HUES48 (cell line): ENCODE data around the gene STRA8.

ENCODE experiments used
- H3K27ac ChIP-seq: one replicate; pipeline ENCODE4 v1.7.0; 2013; ENCODE audit warnings: low read depth, low read length, inconsistent platforms
- H3K27me3 ChIP-seq: 2 replicates; pipeline ENCODE4 v1.6.1; 2013; ENCODE audit warnings: mild to moderate bottlenecking, low read length; ENCODE audit not compliant: control insufficient read depth, insufficient read depth
- H3K36me3 ChIP-seq: 2 replicates; pipeline ENCODE4 v1.6.1; 2013; ENCODE audit warnings: low read length; ENCODE audit not compliant: control insufficient read depth, insufficient read depth
- H3K4me1 ChIP-seq: 2 replicates; pipeline ENCODE4 v1.6.1; 2013; ENCODE audit warnings: mild to moderate bottlenecking, low read length; ENCODE audit not compliant: control insufficient read depth, insufficient read depth
- H3K4me3 ChIP-seq: 2 replicates; pipeline ENCODE4 v1.5.1; 2013; ENCODE audit warnings: mild to moderate bottlenecking, low read depth, low read length
- H3K9ac ChIP-seq: 2 replicates; pipeline ENCODE4 v1.6.1; 2013; ENCODE audit warnings: mild to moderate bottlenecking, low read depth, low read length, moderate library complexity
- H3K9me3 ChIP-seq: 2 replicates; pipeline ENCODE4 v1.6.1; 2013; ENCODE audit warnings: low read length; ENCODE audit not compliant: control insufficient read depth, insufficient read depth

STRA8 gene

GRCh38 chr7:135272303-135272702 is 38.7 kb downstream of the STRA8 start:
- no peak overlapping the region for H3K9ac ChIP-seq
- no peaks in the 10 kb centered on the region for H3K4me1 ChIP-seq
- H3K9me3 ChIP-seq, result no peaks in the 10 kb centered on the region
- no peaks in the 10 kb centered on the region for H3K36me3 ChIP-seq
- H3K27me3 ChIP-seq, result no peaks in the 10 kb centered on the region
- H3K4me3 ChIP-seq, result no peak overlapping the region
- no peak overlapping the region for H3K27ac ChIP-seq

- H3K27me3 ChIP-seq, result no peaks in the 10 kb centered on the region
- no peak overlapping the region for H3K4me3 ChIP-seq
- no peaks in the 10 kb centered on the region for H3K9me3 ChIP-seq
- H3K36me3 ChIP-seq, result no peaks in the 10 kb centered on the region
- no peaks in the 10 kb centered on the region for H3K4me1 ChIP-seq
- H3K9ac ChIP-seq, result no peak overlapping the region
- no peak overlapping the region for H3K27ac ChIP-seq
Measured at GRCh38 chr7:135273581-135273980, 39.9 kb downstream of the STRA8 start.

GRCh38 chr7:135274495-135275268 is 41.0 kb downstream of the STRA8 start:
- Histone ChIP-seq H3K36me3 (no peaks in the 10 kb centered on the region), H3K27me3 (no peaks in the 10 kb centered on the region)

GRCh38 chr7:135275971-135276580 is 42.4 kb downstream of the STRA8 start:
- no peaks in the 10 kb centered on the region for H3K4me1 ChIP-seq
- H3K9ac ChIP-seq, result no peak overlapping the region
- H3K27ac ChIP-seq, result no peak overlapping the region
- no peaks in the 10 kb centered on the region for H3K36me3 ChIP-seq
- no peak overlapping the region for H3K4me3 ChIP-seq
- H3K9me3 ChIP-seq, result no peaks in the 10 kb centered on the region
- H3K27me3 ChIP-seq, result no peaks in the 10 kb centered on the region

More at GRCh38 chr7:135274495-135275268, 41.0 kb downstream of the STRA8 start:
- Histone ChIP-seq H3K4me3 (no peak overlapping the region), H3K4me1 (no peaks in the 10 kb centered on the region), H3K27ac (no peak overlapping the region), H3K9ac (no peak overlapping the region), H3K9me3 (no peaks in the 10 kb centered on the region)

GRCh38 chr7:135277161-135277560 is 43.5 kb downstream of the STRA8 start:
- Histone ChIP-seq H3K4me1 (no peaks in the 10 kb centered on the region), H3K9me3 (no peaks in the 10 kb centered on the region), H3K27me3 (no peaks in the 10 kb centered on the region), H3K36me3 (no peaks in the 10 kb centered on the region), H3K27ac (no peak overlapping the region), H3K9ac (no peak overlapping the region), H3K4me3 (no peak overlapping the region)

- Histone ChIP-seq H3K27me3 (no peaks in the 10 kb centered on the region), H3K9ac (no peak overlapping the region), H3K4me1 (no peaks in the 10 kb centered on the region), H3K27ac (no peak overlapping the region), H3K36me3 (no peaks in the 10 kb centered on the region), H3K4me3 (no peak overlapping the region), H3K9me3 (no peaks in the 10 kb centered on the region)
Measured at GRCh38 chr7:135281363-135281949, 47.8 kb downstream of the STRA8 start.

- Histone ChIP-seq H3K36me3 (no peaks in the 10 kb centered on the region), H3K27me3 (no peaks in the 10 kb centered on the region), H3K9me3 (no peaks in the 10 kb centered on the region), H3K4me3 (no peak overlapping the region), H3K9ac (no peak overlapping the region), H3K4me1 (no peaks in the 10 kb centered on the region), H3K27ac (no peak overlapping the region)
Measured at GRCh38 chr7:135282561-135283254, 49.1 kb downstream of the STRA8 start.

GRCh38 chr7:135283959-135284638 is 50.5 kb downstream of the STRA8 start:
- Histone ChIP-seq H3K27ac (no peak overlapping the region), H3K9me3 (no peaks in the 10 kb centered on the region), H3K4me3 (no peak overlapping the region), H3K36me3 (no peaks in the 10 kb centered on the region), H3K4me1 (no peaks in the 10 kb centered on the region), H3K9ac (no peak overlapping the region), H3K27me3 (no peaks in the 10 kb centered on the region)

GRCh38 chr7:135285547-135286233 is 52.1 kb downstream of the STRA8 start:
- Histone ChIP-seq H3K27ac (no peak overlapping the region), H3K9ac (no peak overlapping the region), H3K9me3 (no peaks in the 10 kb centered on the region), H3K4me1 (no peaks in the 10 kb centered on the region), H3K27me3 (no peaks in the 10 kb centered on the region), H3K4me3 (no peak overlapping the region), H3K36me3 (no peaks in the 10 kb centered on the region)

- Histone ChIP-seq H3K36me3 (no peaks in the 10 kb centered on the region), H3K27me3 (no peaks in the 10 kb centered on the region), H3K4me3 (no peak overlapping the region), H3K9ac (no peak overlapping the region), H3K9me3 (no peaks in the 10 kb centered on the region), H3K4me1 (no peaks in the 10 kb centered on the region), H3K27ac (no peak overlapping the region)
Measured at GRCh38 chr7:135286876-135287275, 53.2 kb downstream of the STRA8 start.
